ENCODE data around the gene RFTN1.

The RFTN1 gene

GRCh38 chr3:16485395-16485992 is 28.0 kb downstream of the RFTN1 start:
- DNase-seq = no peak

- DNase-seq = no peak
These were observed 28.5 kb downstream of the RFTN1 start for GRCh38 chr3:16484984-16485383.

GRCh38 chr3:16484216-16484615 is 29.3 kb downstream of the RFTN1 start:
- DNase-seq = no peak

GRCh38 chr3:16482770-16483531 is 30.5 kb downstream of the RFTN1 start:
- DNase-seq = peak in 1 of 2 experiments; percentile 12

- DNase-seq = no peak
These were observed 31.2 kb downstream of the RFTN1 start for GRCh38 chr3:16482194-16482769.

- no peak for DNase-seq
These were observed 32.0 kb downstream of the RFTN1 start for GRCh38 chr3:16481546-16481897.

- no peak for DNase-seq
These were observed 32.5 kb downstream of the RFTN1 start for GRCh38 chr3:16480861-16481545.

- no peak for DNase-seq
These were observed 35.0 kb downstream of the RFTN1 start for GRCh38 chr3:16478516-16478915.

- no peak for DNase-seq
These were observed 36.0 kb downstream of the RFTN1 start for GRCh38 chr3:16477521-16477920.

GRCh38 chr3:16477056-16477455 is 36.4 kb downstream of the RFTN1 start:
- no peak for DNase-seq

GRCh38 chr3:16476636-16477035 is 36.9 kb downstream of the RFTN1 start:
- DNase-seq = no peak

- no peak for DNase-seq
These were observed 37.7 kb downstream of the RFTN1 start for GRCh38 chr3:16475766-16476165.

GRCh38 chr3:16474920-16475319 is 38.6 kb downstream of the RFTN1 start:
- DNase-seq = no peak

- DNase-seq = no peak
These were observed 39.3 kb downstream of the RFTN1 start for GRCh38 chr3:16474216-16474615.

GRCh38 chr3:16472593-16472992 is 40.9 kb downstream of the RFTN1 start:
- DNase-seq = no peak

GRCh38 chr3:16471897-16472296 is 41.6 kb downstream of the RFTN1 start:
- no peak for DNase-seq

- no peak for DNase-seq
These were observed 42.9 kb downstream of the RFTN1 start for GRCh38 chr3:16470590-16470989.

GRCh38 chr3:16468336-16469098 is 45.0 kb downstream of the RFTN1 start:
- DNase-seq = no peak

GRCh38 chr3:16468002-16468335 is 45.5 kb downstream of the RFTN1 start:
- DNase-seq = no peak

- DNase-seq = no peak
These were observed 46.1 kb downstream of the RFTN1 start for GRCh38 chr3:16467393-16467792.

GRCh38 chr3:16466822-16467221 is 46.7 kb downstream of the RFTN1 start:
- no peak for DNase-seq

- DNase-seq = no peak
These were observed 48.9 kb downstream of the RFTN1 start for GRCh38 chr3:16464511-16465148.

- no peak for DNase-seq
These were observed 49.6 kb downstream of the RFTN1 start for GRCh38 chr3:16463914-16464313.
